Mucosa of descending colon (tissue), 3 donors: ENCODE results near the gene GLDN. TPM values are rescaled to one million over a fixed set of nuclear protein-coding genes. Genes with fewer than 3 reads are reported as not detected.

Source experiments
- ATAC-seq: fragments of 200-7000 bp; cut with Tn5 transposase; one replicate; pipeline ENCODE4 v1.9.1; 2020; ENCODE audit warnings: mild to moderate bottlenecking, moderate library complexity
- DNase-seq, 3 donors: peaks; one replicate each; pipeline ENCODE4 v3.0.0-alpha.2; 2020
- H3K36me3 ChIP-seq: fragments of 200-600 bp; one replicate; pipeline ENCODE4 v1.8.0; 2021; ENCODE audit warnings: low read depth, mild to moderate bottlenecking
- H3K4me1 ChIP-seq: fragments of 200-600 bp; one replicate; pipeline ENCODE4 v1.8.0; 2021; ENCODE audit warnings: low read depth, mild to moderate bottlenecking
- H3K4me3 ChIP-seq: fragments of 200-600 bp; one replicate; pipeline ENCODE4 v1.8.0; 2021; ENCODE audit warnings: mild to moderate bottlenecking
- H3K9me3 ChIP-seq: fragments of 200-600 bp; one replicate; pipeline ENCODE4 v1.8.0; 2021; ENCODE audit warnings: mild to moderate bottlenecking
- intact Hi-C, 2 donors: fragments of 100-400 bp; cut with DNase I in 1 of 2; cut with micrococcal nuclease in 1 of 2; formaldehyde crosslinking; loops; one replicate each; pipeline versions ENCODE4 v1.11.0 to v1.11.1; 2022; cut with DNase I, micrococcal nuclease
- total RNA-seq, 3 donors: library from RNA; stranded (reverse); fragmentation: NEBNext Ultra II Directional in 2 of 3; extraction: Animal tissue kit (Norgen Biotek cat#: 25700) in 2 of 3; gene quantifications; one replicate each; pipeline versions ENCODE4 v1.2.1 to v1.2.4, GENCODE V29; 2021 to 2023
- TF ChIP-seq, protein P1 (sequence below): fragments of 200-600 bp; IDR thresholded peaks from one replicate; pipeline ENCODE4 v1.8.0; 2022; ENCODE audit warnings: antibody characterized with exemption, mild to moderate bottlenecking
- donor health status: DM: no; HTN: no; CAD: no; lungs with moderate emphysema.
- donor health status: DM: no; HTN: no; CAD: no.
- donor health status: DM: no; HTN: yes; CAD: no.

Gene GLDN
- total RNA-seq, 3 donors from 2014 or later = 3.5 to 10.0 (median 5.3) TPM

DNA sequence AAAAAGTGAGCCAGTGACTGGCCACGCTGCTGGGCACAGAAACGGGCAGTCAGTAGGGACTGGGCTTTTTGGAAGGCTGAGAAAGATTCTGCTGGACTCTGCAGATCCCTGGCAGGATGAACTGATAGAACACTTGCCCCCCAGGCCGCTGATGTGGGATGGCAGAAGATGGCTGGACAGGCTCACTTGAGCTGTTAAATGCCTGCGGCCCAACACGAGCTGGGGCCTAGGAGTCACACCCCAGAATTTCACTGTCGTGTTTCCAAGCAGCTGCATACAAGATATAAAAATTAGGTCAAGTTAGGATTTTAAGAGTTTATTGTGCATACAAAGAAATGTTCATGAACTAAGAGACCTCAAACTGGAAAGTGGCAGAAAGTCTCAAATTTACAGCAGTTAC is 26.9 kb downstream of the GLDN start:
- ATAC-seq (no peak), DNase-seq (no peak)
- TF ChIP-seq, protein P1, sequence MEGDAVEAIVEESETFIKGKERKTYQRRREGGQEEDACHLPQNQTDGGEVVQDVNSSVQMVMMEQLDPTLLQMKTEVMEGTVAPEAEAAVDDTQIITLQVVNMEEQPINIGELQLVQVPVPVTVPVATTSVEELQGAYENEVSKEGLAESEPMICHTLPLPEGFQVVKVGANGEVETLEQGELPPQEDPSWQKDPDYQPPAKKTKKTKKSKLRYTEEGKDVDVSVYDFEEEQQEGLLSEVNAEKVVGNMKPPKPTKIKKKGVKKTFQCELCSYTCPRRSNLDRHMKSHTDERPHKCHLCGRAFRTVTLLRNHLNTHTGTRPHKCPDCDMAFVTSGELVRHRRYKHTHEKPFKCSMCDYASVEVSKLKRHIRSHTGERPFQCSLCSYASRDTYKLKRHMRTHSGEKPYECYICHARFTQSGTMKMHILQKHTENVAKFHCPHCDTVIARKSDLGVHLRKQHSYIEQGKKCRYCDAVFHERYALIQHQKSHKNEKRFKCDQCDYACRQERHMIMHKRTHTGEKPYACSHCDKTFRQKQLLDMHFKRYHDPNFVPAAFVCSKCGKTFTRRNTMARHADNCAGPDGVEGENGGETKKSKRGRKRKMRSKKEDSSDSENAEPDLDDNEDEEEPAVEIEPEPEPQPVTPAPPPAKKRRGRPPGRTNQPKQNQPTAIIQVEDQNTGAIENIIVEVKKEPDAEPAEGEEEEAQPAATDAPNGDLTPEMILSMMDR = no peak
- Histone ChIP-seq H3K4me3 (no peak overlapping the region), H3K36me3 (no peaks in the 10 kb centered on the region), H3K9me3 (no peaks in the 10 kb centered on the region), H3K4me1 (peaks cover 8% of the 10 kb centered on the region)
- intact Hi-C loops = no loop called here

DNA sequence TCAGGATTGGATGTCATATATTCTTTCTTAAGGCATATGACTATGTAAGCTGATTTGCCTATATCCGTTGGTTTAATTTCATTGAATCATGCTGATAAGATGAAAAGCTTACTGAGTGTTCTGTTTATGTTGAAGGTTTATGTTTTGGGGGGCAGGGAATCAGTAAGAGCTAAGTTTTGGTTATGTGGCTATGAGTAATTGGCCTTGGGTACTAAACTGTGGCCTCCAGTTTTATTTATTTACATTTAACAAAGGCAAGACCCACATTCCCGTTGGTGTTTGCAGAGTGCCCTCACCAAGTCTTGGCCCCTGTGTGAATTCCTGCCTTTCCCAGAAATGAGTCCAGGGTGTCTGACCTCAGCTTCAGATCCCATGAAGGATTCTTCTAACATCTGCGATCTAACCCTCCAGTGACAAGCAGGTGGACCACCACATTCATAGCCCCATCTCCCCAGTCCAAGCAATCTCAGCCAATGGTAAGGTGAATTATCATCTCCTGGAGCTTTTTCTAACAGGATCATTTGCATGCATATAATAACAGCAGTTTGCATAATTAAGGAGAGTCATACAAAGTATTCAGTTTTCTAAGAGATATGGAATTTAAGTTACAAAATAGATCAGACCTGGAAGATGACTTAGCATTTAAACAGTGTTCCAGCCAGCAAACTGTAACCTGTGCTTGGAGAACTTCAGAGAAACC is 27.4 kb downstream of the GLDN start:
- no peak for ATAC-seq
- no peak for DNase-seq
- H3K9me3 ChIP-seq = no peaks in the 10 kb centered on the region
- H3K4me3 ChIP-seq = no peak overlapping the region
- intact Hi-C loops = no loop called here
- H3K36me3 ChIP-seq = no peaks in the 10 kb centered on the region
- peaks cover 8% of the 10 kb centered on the region for H3K4me1 ChIP-seq
- TF ChIP-seq, protein P1 = no peak

DNA sequence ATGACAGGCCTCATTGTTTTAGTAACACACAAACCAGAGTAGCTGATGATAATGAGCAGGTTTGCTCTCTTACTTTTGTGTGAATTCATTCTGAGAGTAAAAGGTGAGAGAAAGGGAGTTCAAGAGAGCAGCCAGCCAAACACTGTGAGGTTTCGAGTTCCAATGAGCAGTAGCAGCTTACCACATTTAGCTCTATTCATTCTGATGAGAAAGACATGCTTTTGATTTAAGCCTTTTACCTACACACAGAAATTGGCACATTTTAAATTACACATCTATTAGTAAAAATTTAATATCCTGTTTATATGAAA is 28.0 kb downstream of the GLDN start:
- H3K4me3 ChIP-seq = no peak overlapping the region
- DNase-seq (no peak), ATAC-seq (no peak)
- H3K9me3 ChIP-seq = no peaks in the 10 kb centered on the region
- peaks cover 8% of the 10 kb centered on the region for H3K4me1 ChIP-seq
- no peaks in the 10 kb centered on the region for H3K36me3 ChIP-seq
- TF ChIP-seq, protein P1 = no peak
- intact Hi-C loops = no loop called here

DNA sequence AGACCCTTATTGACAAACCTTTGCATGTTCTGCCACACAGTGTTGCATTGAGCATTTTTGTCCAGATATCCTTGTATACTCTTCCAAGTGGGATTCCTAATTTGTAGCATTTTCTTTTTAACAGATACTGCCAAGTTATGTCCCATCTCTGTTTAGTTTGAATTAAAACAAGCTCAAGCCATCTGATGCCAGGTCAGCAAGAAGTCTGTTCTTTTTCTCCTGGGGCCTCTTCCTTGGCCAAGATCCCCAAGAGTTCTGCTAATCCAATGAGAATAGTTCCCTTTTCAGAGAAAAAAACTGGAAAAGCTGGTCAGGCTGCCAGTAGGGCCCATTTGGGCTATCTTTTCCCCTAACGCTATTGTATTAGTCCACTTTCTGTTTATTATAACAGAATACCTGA is 29.8 kb downstream of the GLDN start:
- DNase-seq = no peak
- no peak overlapping the region for H3K4me3 ChIP-seq
- H3K36me3 ChIP-seq = no peaks in the 10 kb centered on the region
- H3K9me3 ChIP-seq = no peaks in the 10 kb centered on the region
- H3K4me1 ChIP-seq = peaks cover 8% of the 10 kb centered on the region
- ATAC-seq = no peak
- intact Hi-C loops = no loop called here
- TF ChIP-seq, protein P1 = no peak

DNA sequence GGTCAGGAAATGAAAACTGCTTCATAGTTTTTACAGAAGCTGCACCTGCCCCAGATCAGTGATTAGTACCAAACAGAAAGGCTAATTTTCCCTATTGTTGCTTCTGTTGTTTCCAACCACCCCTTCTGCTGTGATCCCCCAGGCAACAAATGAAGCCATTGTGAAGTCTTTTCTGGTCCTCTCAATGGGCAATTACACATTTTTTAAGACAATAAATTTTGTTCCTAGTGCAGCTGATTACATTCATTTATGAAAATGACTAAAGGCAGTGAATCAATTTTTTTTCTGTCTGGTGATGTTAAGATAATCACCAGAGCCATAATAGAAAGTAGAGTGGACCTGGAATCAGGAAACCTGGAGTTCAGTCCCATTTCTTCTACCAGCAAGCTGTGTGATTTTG is 32.7 kb downstream of the GLDN start:
- intact Hi-C loops = no loop called here
- no peaks in the 10 kb centered on the region for H3K36me3 ChIP-seq
- H3K9me3 ChIP-seq = no peaks in the 10 kb centered on the region
- DNase-seq = no peak
- TF ChIP-seq, protein P1 = no peak
- no peak overlapping the region for H3K4me3 ChIP-seq
- no peak for ATAC-seq
- no peaks in the 10 kb centered on the region for H3K4me1 ChIP-seq
